Fibroblast of lung (primary cell): ENCODE results near the gene USH1G. TPM values are rescaled to one million over a fixed set of nuclear protein-coding genes. Genes with fewer than 3 reads are reported as not detected.
A peak's percentile ranks its signal among the peaks of the same experiment; 100 is the strongest.

Experiments used
- DNase-seq, 2 donors: peaks; one replicate each; pipeline versions ENCODE4 v3.0.0 to v3.0.0-alpha.2; 2010; ENCODE audit warnings: low read depth in 2 of 2
- H2AFZ ChIP-seq: 2 replicates; pipeline ENCODE4 v1.5.1; 2012; ENCODE audit warnings: low read length, control low read depth, inconsistent platforms
- H3K27ac ChIP-seq: 2 replicates; pipeline ENCODE4 v1.5.1; 2011; ENCODE audit warnings: low read length, control low read depth; ENCODE audit not compliant: insufficient read depth
- H3K27me3 ChIP-seq: 2 replicates; pipeline ENCODE4 v1.5.1; 2011; ENCODE audit warnings: mild to moderate bottlenecking, low read length; ENCODE audit not compliant: control insufficient read depth, insufficient read depth
- H3K36me3 ChIP-seq: 2 replicates; pipeline ENCODE4 v1.5.1; 2011; ENCODE audit warnings: low read length; ENCODE audit not compliant: control insufficient read depth, insufficient read depth
- H3K4me1 ChIP-seq: 2 replicates; pipeline ENCODE4 v1.5.1; 2011; ENCODE audit warnings: low read length; ENCODE audit not compliant: control insufficient read depth, insufficient read depth; ENCODE audit errors: extremely low read depth
- H3K4me2 ChIP-seq: 2 replicates; pipeline ENCODE4 v1.5.1; 2011; ENCODE audit warnings: low read length, control low read depth; ENCODE audit not compliant: insufficient read depth; ENCODE audit errors: extremely low read depth
- H3K4me3 ChIP-seq, 4 experiments: fragments of 200-600 bp in 1 of 4; sonication (generic) in 1 of 4; replicated peaks in 1 of 4; 2 replicates each; pipeline ENCODE4 v1.5.1; 2011 to 2016; ENCODE audit warnings: low read length in 4 of 4, low read depth in 3 of 4, mild to moderate bottlenecking in 3 of 4, control low read depth in 2 of 4, inconsistent platforms in 1 of 4, mixed read lengths in 1 of 4; ENCODE audit not compliant: insufficient read depth in 1 of 4; ENCODE audit errors: control extremely low read depth in 1 of 4
- H3K79me2 ChIP-seq: 2 replicates; pipeline ENCODE4 v1.5.1; 2012; ENCODE audit warnings: mild to moderate bottlenecking, low read length, inconsistent platforms; ENCODE audit not compliant: control insufficient read depth, insufficient read depth
- H3K9ac ChIP-seq: 2 replicates; pipeline ENCODE4 v1.5.1; 2011; ENCODE audit warnings: mild to moderate bottlenecking, low read length, control low read depth; ENCODE audit not compliant: insufficient read depth
- H3K9me3 ChIP-seq: 2 replicates; pipeline ENCODE4 v1.5.1; 2012; ENCODE audit warnings: low read depth, low read length; ENCODE audit not compliant: control insufficient read depth, insufficient read depth
- H4K20me1 ChIP-seq: 2 replicates; pipeline ENCODE4 v1.5.1; 2011; ENCODE audit warnings: low read length; ENCODE audit not compliant: control insufficient read depth, insufficient read depth; ENCODE audit errors: extremely low read depth
- CTCF ChIP-seq, 2 donors: IDR thresholded peaks in 1 of 2; conservative IDR thresholded peaks in 1 of 2; 1 replicate in 1 of 2; 2 replicates in 1 of 2; pipeline ENCODE4 v1.5.1; 2011 to 2012; ENCODE audit warnings: low read length in 2 of 2, control low read depth in 1 of 2, inconsistent platforms in 1 of 2, low read depth in 1 of 2, mild to moderate bottlenecking in 1 of 2
- EZH2 ChIP-seq: IDR thresholded peaks from 2 replicates; pipeline ENCODE4 v1.5.1; 2012; ENCODE audit warnings: low read length, control low read depth, mild to moderate bottlenecking; ENCODE audit errors: missing control alignments
- polyA plus RNA-seq, 2 donors: library from polyadenylated mRNA; depleted of rRNA in 1 of 2; stranded (reverse) in 1 of 2; unstranded in 1 of 2; fragments of >200 nt; gene quantifications; 2 replicates each; pipeline ENCODE4 v1.2.1, GENCODE V29; 2011 to 2012; ENCODE audit warnings: missing spikeins in 1 of 2
- total RNA-seq: library from RNA; depleted of rRNA; stranded (reverse); fragments of >200 nt; gene quantifications from 2 replicates; pipeline ENCODE4 v1.2.1, GENCODE V29; 2014

The USH1G gene
- total and polyA plus RNA-seq, 2 donors (not counting 1 experiment from before 2014, with no cell fraction given) = not detected

DNA sequence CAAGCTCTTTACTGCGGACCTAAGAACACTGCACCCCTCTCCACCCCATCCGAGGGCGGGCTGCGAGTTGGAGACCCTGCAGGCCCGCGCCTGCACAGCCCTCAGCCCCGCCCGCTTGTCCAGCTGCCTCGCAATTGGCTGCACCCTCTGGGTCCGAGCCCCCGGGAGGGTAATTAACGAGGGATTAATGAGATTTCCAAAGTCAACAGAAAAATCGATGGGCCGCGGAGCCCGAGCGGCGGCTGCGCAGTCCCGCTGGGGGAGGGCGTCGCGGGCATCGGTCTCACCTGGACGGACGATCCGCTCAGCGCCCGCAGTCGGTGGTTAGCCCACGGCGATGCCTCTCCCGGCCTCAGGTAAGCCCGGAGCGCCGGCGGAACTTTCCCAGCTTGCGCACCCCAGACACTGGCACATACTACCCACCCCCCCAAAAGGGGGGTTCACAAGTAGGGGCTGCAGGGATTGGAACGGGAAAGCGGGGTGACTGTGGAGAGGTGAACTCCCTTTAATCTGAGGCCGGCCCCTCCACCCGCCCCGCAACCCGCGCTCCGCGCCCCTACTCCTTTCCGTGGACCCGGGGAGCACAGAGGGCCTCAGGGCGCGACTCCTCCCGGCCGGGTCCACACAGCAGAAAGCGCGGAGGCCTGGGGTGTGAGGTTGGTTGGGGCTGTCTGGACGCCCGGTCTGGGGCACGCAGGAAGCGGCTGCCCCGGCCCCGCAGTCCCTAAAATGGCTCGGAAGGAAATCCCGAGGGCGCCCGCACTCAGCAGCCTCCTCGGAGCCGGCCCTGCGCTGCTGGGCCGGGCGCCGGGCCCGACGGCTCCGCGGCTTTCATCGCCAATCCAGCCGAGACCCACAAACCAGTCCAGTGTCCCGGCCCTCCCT lies 12.8 kb upstream of the USH1G start, which contains the start of gene OTOP3:
OTOP3 (plus strand) TSS at position 314 of the 885 bp plus-strand sequence; CDS start at position 338, 24 bp downstream.
- H3K4me1 ChIP-seq = no peaks in the 10 kb centered on the region
- H3K79me2 ChIP-seq = no peaks in the 10 kb centered on the region
- H3K27me3 ChIP-seq = peaks cover 45% of the 10 kb centered on the region
- no peak within 1 kb of the TSS for H2AFZ ChIP-seq
- H3K4me3 ChIP-seq = no peak within 1 kb of the TSS
- no peak within 1 kb of the TSS for H3K4me2 ChIP-seq
- TF ChIP-seq EZH2 (peak; percentile 28), CTCF (conservative IDR thresholded peaks at IDR 0.05 in 1 of 2, IDR thresholded peaks at IDR 0.05 in 1 of 2; ENCODE audit: low read depth in 1 of 2, low read length in 2 of 2) (no peak)
- no peak for DNase-seq
- H3K36me3 ChIP-seq = no peaks in the 10 kb centered on the region
- no peak within 1 kb of the TSS for H3K9ac ChIP-seq
- no peaks in the 10 kb centered on the region for H3K9me3 ChIP-seq
- no peaks in the 10 kb centered on the region for H4K20me1 ChIP-seq
- H3K27ac ChIP-seq = no peak within 1 kb of the TSS

- Histone ChIP-seq H3K36me3 (no peaks in the 10 kb centered on the region), H4K20me1 (no peaks in the 10 kb centered on the region), H2AFZ (no peak overlapping the region), H3K79me2 (no peaks in the 10 kb centered on the region), H3K4me1 (no peaks in the 10 kb centered on the region), H3K9me3 (no peaks in the 10 kb centered on the region), H3K27ac (no peak overlapping the region), H3K27me3 (peaks cover 45% of the 10 kb centered on the region), H3K9ac (no peak overlapping the region), H3K4me2 (no peak overlapping the region), H3K4me3 (no peak overlapping the region)
- TF ChIP-seq CTCF (conservative IDR thresholded peaks at IDR 0.05 in 1 of 2, IDR thresholded peaks at IDR 0.05 in 1 of 2; ENCODE audit: low read depth in 1 of 2, low read length in 2 of 2) = no peak
- no peak for TF ChIP-seq EZH2
- no peak for DNase-seq
Observed at GRCh38 chr17:74935048-74935447, 12.0 kb upstream of the USH1G start.

- H2AFZ ChIP-seq = no peak overlapping the region
- no peaks in the 10 kb centered on the region for H4K20me1 ChIP-seq
- no peaks in the 10 kb centered on the region for H3K9me3 ChIP-seq
- H3K4me2 ChIP-seq = no peak overlapping the region
- H3K4me3 ChIP-seq = no peak overlapping the region
- no peak overlapping the region for H3K9ac ChIP-seq
- peaks cover 32% of the 10 kb centered on the region for H3K27me3 ChIP-seq
- H3K4me1 ChIP-seq = no peaks in the 10 kb centered on the region
- H3K36me3 ChIP-seq = no peaks in the 10 kb centered on the region
- no peaks in the 10 kb centered on the region for H3K79me2 ChIP-seq
- TF ChIP-seq EZH2 = no peak
- no peak for TF ChIP-seq CTCF (conservative IDR thresholded peaks at IDR 0.05 in 1 of 2, IDR thresholded peaks at IDR 0.05 in 1 of 2; ENCODE audit: low read depth in 1 of 2, low read length in 2 of 2)
- no peak overlapping the region for H3K27ac ChIP-seq
- DNase-seq = no peak
Observed at GRCh38 chr17:74930535-74931036, 7.5 kb upstream of the USH1G start.
